Activated naive CD8-positive, alpha-beta T cell (primary cell): Measurements from ENCODE around the gene BSG.
A peak's percentile ranks its signal among the peaks of the same experiment; 100 is the strongest.

Source experiments
- H3K27ac Mint-ChIP-seq: one replicate; pipeline ENCODE4 v1.8.0; 2021; ENCODE audit warnings: mixed read lengths
- H3K27me3 Mint-ChIP-seq: one replicate; pipeline ENCODE4 v1.8.0; 2021; ENCODE audit warnings: mixed read lengths
- H3K36me3 Mint-ChIP-seq: one replicate; pipeline ENCODE4 v1.8.0; 2021; ENCODE audit warnings: mixed read lengths
- H3K4me1 Mint-ChIP-seq: one replicate; pipeline ENCODE4 v1.8.0; 2021; ENCODE audit warnings: low read depth, mixed read lengths
- H3K4me3 Mint-ChIP-seq: one replicate; pipeline ENCODE4 v1.8.0; 2021; ENCODE audit warnings: mild to moderate bottlenecking, mixed read lengths
- H3K9me3 Mint-ChIP-seq: one replicate; pipeline ENCODE4 v1.8.0; 2021; ENCODE audit warnings: low read depth, mixed read lengths

Gene BSG

DNA sequence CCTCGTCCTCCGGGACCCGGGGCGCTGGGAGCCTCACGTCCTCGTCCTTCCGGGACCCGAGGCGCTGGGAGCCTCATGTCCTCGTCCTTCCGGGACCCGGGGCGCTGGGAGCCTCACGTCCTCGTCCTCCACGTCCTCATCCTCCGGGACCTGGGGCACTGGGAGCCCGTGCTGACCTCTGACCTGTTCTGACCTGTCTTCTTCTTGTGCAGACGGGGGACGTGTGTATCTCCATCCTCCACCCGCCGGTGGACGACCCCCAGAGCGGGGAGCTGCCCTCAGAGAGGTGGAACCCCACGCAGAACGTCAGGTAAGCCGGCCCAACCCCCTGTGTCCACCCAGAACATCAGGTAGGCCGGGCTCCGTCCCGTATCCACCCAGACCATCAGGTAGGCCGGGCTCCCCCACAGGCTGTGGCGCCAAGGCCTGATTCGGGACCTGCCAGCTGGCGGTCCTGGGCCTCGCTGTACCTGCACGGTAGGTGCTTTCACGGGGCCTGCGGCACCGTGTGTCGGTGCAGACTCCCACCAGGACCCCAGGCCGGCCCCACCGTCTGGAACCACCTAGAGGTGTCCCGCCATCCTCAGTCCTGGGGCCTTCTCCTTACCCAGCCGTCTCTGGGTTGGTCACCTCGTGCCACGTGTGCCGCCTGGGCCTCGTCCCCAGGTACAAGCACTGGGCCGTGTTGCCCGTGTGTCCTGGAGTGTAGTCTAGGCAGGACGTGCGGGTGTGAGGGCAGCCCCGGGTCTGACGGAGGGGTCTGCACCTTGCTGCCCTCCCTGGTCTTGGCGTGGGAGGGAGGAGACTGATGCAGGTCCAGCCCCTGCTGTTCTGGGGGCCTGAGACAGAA, 36.1 kb upstream of the BSG start:
- no peaks in the 10 kb centered on the region for H3K27me3 Mint-ChIP-seq
- H3K4me3 Mint-ChIP-seq: no peak overlapping the region
- H3K9me3 Mint-ChIP-seq: no peaks in the 10 kb centered on the region
- H3K36me3 Mint-ChIP-seq: no peaks in the 10 kb centered on the region
- H3K4me1 Mint-ChIP-seq: peaks cover 9% of the 10 kb centered on the region
- no peak overlapping the region for H3K27ac Mint-ChIP-seq

DNA sequence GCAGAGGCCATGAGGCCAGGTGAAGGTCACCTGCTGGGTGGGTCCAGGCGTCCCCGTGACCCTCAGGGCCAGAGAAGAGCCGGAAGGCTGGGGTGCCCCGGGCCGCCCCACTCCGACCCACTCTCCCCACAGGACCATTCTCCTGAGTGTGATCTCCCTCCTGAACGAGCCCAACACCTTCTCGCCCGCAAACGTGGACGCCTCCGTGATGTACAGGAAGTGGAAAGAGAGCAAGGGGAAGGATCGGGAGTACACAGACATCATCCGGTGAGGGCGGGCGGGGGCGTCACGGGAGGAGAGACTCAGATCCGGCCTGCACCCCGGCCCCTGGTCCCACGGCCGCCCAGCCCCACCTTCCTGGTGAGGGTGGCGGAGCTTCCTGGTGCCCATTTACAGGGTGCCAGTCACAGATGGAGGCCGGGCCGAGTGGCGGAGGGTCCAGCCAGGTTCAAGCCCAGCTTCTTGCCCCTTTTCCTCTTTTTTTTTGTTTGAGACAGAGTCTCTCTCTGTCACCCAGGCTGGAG, 35.5 kb upstream of the BSG start:
- H3K36me3 Mint-ChIP-seq: no peaks in the 10 kb centered on the region
- H3K4me1 Mint-ChIP-seq: peaks cover 9% of the 10 kb centered on the region
- no peak overlapping the region for H3K4me3 Mint-ChIP-seq
- no peak overlapping the region for H3K27ac Mint-ChIP-seq
- H3K9me3 Mint-ChIP-seq: no peaks in the 10 kb centered on the region
- H3K27me3 Mint-ChIP-seq: no peaks in the 10 kb centered on the region

DNA sequence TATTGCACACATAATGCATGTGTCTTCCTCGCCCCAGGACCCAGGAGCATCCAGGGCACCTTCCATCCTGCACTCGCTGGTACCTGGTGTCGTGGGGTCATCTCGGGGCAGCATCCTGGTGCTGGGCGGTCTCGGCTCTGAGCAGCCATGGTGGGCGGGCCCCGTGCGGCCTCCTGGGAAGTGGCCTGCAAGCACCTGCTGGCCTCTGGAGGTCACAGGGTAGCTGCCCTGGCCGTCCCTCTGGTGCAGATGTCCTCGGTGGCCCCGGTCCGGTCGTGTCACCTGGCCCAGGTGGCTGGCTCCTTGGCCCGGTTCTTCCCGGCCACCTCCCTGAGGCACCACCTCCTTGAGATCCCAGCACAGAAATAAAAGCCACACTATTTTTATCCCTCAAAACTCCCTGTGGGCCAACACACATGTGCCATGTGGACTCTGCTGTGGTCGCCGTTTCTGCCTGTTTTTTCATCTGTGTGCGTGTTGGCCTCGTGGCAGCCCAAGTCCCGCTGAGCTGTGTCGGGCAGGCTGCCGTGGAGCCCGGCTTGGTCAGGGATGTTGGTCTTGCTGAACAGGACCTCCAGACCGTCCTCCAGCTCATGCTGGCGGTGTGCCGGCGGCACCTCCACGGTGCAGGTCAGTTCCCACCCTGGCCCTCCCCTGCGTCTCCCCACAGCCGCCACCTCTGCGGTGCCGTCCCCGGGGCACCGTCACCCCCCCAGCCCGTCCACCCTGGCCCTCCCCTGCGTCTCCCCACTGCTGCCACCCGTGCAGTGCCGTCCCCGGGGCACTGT, 33.6 kb upstream of the BSG start:
- H3K4me3 Mint-ChIP-seq: no peak overlapping the region
- H3K27ac Mint-ChIP-seq: no peak overlapping the region
- H3K27me3 Mint-ChIP-seq: no peaks in the 10 kb centered on the region
- no peaks in the 10 kb centered on the region for H3K9me3 Mint-ChIP-seq
- H3K4me1 Mint-ChIP-seq: peaks cover 10% of the 10 kb centered on the region
- no peaks in the 10 kb centered on the region for H3K36me3 Mint-ChIP-seq

DNA sequence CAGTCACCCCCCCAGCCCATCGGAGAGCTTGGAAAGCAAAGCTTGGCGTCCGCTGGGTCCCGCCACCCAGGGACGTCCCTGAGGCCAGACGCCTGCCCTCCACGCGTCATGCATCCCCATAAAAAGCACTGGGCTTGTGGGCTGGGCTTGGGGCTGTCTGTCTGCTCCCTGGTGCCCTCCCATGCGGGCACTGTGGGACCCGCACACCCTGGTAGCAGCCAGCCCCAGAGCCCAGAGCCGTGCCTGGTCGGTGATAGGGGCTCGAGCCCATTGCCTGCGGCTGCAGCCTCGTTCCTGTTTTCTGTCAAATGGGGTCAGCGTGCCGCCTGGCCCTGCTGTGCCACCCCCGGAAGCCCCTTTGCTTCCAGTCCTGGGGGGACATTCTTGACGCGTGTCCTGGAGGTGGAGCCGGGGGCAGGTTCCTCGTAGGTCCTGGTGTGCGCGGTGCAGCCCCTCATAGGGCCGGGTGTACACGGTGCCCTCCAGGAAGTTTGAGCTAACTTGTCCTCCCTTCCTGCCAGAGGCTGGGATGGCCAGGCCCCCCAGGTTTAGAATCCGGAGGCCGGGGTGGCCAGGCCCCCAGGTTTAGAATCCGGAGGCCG, 32.9 kb upstream of the BSG start:
- Mint-ChIP-seq H3K36me3 (no peaks in the 10 kb centered on the region), H3K27ac (no peak overlapping the region), H3K4me3 (no peak overlapping the region), H3K9me3 (no peaks in the 10 kb centered on the region), H3K27me3 (no peaks in the 10 kb centered on the region), H3K4me1 (peaks cover 14% of the 10 kb centered on the region)

DNA sequence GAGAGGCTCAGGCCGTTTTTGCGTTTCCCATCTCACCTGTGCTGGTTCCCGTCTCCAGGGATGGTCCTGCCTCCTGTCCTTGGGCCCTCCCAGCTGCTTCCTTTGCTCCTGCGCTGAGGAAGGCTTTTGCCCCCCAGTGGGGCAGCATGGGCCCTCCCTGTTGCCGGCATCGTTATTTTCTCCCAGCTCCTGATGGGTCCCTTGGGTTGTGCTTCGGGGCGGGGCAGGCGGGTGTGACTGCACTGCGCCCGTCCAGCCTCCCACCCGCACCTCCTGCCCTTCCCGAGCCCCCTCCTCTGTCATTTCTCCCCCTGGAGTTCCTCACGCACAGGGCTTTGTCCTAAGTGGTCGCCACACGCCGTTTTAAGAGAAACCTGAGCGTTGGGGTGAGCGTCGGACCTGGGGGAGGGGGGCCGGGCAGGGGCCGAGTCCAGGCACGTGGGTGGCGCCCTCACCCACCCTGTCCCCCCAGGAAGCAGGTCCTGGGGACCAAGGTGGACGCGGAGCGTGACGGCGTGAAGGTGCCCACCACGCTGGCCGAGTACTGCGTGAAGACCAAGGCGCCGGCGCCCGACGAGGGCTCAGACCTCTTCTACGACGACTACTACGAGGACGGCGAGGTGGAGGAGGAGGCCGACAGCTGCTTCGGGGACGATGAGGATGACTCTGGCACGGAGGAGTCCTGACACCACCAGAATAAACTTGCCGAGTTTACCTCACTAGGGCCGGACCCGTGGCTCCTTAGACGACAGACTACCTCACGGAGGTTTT, 31.3 kb upstream of the BSG start:
- H3K4me3 Mint-ChIP-seq: no peak overlapping the region
- H3K36me3 Mint-ChIP-seq: no peaks in the 10 kb centered on the region
- no peak overlapping the region for H3K27ac Mint-ChIP-seq
- H3K27me3 Mint-ChIP-seq: no peaks in the 10 kb centered on the region
- H3K4me1 Mint-ChIP-seq: peaks cover 18% of the 10 kb centered on the region
- no peaks in the 10 kb centered on the region for H3K9me3 Mint-ChIP-seq

DNA sequence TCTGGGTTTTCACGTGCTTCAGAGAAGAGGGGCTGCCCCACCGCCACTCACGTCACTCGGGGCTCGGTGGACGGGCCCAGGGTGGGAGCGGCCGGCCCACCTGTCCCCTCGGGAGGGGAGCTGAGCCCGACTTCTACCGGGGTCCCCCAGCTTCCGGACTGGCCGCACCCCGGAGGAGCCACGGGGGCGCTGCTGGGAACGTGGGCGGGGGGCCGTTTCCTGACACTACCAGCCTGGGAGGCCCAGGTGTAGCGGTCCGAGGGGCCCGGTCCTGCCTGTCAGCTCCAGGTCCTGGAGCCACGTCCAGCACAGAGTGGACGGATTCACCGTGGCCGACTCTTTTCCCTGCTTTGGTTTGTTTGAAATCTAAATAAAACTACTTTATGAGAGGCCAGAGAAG, 30.7 kb upstream of the BSG start:
- H3K9me3 Mint-ChIP-seq: no peaks in the 10 kb centered on the region
- H3K4me1 Mint-ChIP-seq: peaks cover 18% of the 10 kb centered on the region
- no peaks in the 10 kb centered on the region for H3K27me3 Mint-ChIP-seq
- no peak overlapping the region for H3K4me3 Mint-ChIP-seq
- H3K36me3 Mint-ChIP-seq: no peaks in the 10 kb centered on the region
- H3K27ac Mint-ChIP-seq: no peak overlapping the region

DNA sequence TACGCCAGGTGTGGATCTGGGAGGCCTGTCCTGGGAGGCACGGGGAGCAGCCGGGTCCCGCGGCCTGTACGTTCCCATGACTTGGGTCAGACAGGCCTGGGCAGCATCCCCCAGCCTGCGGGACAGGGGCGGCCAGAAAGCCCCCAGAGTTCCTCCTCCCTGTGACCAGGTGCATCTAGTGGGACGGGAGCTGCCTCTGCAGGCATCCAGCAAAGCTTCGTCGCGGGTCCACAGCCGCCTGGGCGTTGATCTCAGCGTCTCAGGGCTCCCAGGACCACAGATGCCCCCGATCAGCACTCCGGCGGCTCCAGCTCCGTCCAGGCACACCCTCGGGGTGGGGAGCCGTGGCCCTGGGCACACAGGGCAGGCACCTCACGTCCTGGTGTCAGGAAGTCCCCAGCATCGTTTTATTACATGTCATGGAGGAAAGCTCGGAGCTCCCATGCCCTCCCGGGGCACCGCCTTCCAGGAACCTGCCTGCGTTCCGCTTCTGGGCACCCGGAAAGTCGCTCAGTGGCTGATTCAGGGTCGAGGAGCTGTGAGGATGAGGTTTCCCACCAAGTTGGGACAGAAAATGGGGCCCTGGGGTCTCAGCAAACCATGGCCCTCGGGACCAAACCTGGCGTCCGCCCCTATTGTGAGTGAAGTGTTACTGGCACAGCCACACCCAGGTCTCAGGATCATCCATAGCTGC, 30.1 kb upstream of the BSG start:
- H3K27me3 Mint-ChIP-seq: no peaks in the 10 kb centered on the region
- peaks cover 21% of the 10 kb centered on the region for H3K4me1 Mint-ChIP-seq
- no peaks in the 10 kb centered on the region for H3K9me3 Mint-ChIP-seq
- H3K4me3 Mint-ChIP-seq: no peak overlapping the region
- H3K27ac Mint-ChIP-seq: no peak overlapping the region
- no peaks in the 10 kb centered on the region for H3K36me3 Mint-ChIP-seq

DNA sequence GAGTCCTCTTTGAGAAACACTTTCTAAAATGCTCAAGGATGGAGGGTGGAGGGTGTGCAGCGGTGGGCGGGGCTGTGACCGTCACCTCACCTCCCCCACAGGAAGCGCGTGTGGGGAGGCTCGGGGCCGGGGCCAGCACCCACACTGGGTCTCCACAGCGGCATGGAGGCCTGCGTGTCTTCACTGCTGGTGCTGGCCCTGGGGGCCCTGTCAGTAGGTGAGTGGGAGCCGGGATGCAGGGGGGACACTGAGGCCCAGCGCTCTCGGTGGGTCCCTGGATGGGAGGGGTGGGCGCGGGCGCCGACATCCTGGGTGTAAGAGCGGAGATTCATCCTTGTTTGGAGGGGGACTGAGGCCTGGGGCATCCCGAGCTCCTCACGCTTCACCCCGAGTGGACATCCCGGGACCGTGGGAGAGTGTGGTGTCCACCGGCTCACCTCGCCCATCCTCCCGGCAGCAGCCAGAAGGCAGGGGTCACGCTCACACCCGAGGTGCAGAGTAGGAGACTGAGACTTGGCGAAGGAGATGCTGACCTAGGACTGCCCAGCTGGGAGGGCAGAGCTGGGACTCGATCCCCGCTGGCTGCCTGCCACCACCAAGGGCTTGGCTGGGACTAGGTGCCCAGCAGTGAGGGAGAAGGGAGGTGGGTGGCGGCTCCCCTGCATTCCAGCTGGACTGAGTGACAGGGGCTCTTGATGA, 28.3 kb upstream of the BSG start, which contains the start of gene GZMM:
Gene GZMM, plus strand, starts transcription at position 144 of the 699 bp plus-strand sequence. Its CDS starts 19 bp downstream, at position 163.
- H3K27ac Mint-ChIP-seq: peak within 1 kb of the TSS; percentile 84
- H3K9me3 Mint-ChIP-seq: no peaks in the 10 kb centered on the region
- H3K27me3 Mint-ChIP-seq: no peaks in the 10 kb centered on the region
- peak within 1 kb of the TSS; percentile 89 for H3K4me3 Mint-ChIP-seq
- peaks cover 21% of the 10 kb centered on the region for H3K4me1 Mint-ChIP-seq
- peaks cover 2% of the 10 kb centered on the region for H3K36me3 Mint-ChIP-seq

DNA sequence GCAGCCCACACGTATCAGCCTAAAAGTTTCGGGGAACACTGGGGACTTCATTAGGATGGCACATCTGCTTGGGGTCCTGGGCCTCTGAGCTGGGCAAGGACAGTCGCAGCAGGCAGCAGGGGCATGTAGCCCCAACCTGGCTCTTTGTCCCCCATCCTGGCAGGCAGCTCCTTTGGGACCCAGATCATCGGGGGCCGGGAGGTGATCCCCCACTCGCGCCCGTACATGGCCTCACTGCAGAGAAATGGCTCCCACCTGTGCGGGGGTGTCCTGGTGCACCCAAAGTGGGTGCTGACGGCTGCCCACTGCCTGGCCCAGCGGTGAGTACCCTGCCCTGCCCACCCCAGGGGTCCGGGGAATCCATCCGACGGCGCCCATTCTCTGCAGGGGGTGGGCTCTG, 25.3 kb upstream of the BSG start:
- H3K27ac Mint-ChIP-seq: no peak overlapping the region

DNA sequence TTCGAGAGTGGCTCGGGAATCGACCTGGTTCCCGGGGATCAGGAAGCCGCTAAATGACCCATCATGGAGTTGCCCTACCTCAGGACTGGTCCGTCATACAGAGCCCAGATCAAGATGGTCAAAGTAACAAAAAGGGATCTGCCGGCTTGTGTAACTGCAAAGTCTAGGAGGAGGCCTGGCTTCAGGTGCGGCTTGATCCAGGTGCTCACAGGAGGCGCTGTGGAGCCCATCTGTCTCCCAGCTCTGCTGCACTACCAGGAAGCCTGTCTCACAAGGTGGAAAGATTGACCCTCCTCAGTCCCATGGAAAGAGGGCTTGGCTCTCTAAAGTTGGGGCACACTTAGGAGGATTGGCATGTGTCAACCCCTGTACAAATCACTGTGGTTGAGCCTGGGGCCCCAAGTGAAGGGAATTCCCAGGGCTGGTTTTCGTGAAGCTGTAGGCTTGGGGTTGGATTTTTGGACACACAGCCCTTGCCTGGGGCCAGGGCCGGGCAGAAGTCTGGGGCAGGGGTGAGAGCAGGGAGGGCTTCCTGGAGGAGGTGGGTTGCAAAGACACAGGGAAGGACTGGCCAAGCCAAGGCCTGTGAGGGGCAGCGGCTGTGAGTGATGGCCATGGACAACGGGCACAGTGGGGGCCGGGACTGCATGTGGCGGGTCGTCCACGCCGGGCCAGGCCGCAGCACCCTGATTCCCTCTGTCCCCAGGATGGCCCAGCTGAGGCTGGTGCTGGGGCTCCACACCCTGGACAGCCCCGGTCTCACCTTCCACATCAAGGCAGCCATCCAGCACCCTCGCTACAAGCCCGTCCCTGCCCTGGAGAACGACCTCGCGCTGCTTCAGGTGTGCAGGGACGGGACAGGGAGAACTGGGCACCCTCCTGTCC, 24.3 kb upstream of the BSG start:
- no peaks in the 10 kb centered on the region for H3K9me3 Mint-ChIP-seq
- H3K27me3 Mint-ChIP-seq: no peaks in the 10 kb centered on the region
- H3K27ac Mint-ChIP-seq: no peak overlapping the region
- no peak overlapping the region for H3K4me3 Mint-ChIP-seq
- peaks cover 2% of the 10 kb centered on the region for H3K36me3 Mint-ChIP-seq
- peaks cover 22% of the 10 kb centered on the region for H3K4me1 Mint-ChIP-seq

More for the DNA sequence above, 25.3 kb upstream of the BSG start:
- Mint-ChIP-seq H3K27me3 (no peaks in the 10 kb centered on the region), H3K36me3 (peaks cover 2% of the 10 kb centered on the region), H3K4me3 (no peak overlapping the region), H3K9me3 (no peaks in the 10 kb centered on the region), H3K4me1 (peaks cover 22% of the 10 kb centered on the region)

DNA sequence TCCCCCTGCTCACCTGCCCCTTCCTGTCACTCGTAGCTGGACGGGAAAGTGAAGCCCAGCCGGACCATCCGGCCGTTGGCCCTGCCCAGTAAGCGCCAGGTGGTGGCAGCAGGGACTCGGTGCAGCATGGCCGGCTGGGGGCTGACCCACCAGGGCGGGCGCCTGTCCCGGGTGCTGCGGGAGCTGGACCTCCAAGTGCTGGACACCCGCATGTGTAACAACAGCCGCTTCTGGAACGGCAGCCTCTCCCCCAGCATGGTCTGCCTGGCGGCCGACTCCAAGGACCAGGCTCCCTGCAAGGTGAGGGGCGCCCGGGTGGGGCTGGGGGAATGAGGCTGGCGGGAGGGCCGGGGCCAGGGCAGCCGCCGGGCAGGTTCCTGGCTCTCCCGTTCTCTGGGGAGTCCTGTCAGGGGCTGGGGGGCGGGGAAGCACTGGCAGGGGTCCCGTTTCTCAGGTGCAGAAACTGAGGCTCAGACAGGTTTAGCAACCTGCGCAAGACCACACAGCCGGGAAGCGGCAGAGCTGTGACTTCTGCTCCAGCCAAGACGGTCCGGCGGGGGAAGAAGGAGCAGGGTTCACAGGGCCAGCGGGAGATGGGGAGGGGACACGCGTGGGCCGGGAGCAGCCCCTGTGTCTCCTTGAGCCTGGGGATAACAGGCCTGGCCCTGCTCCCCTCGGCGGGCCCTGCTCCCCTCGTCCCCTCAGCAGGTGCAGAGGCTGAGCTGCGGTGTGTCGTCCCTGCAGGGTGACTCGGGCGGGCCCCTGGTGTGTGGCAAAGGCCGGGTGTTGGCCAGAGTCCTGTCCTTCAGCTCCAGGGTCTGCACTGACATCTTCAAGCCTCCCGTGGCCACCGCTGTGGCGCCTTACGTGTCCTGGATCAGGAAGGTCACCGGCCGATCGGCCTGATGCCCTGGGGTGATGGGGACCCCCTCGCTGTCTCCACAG, 23.2 kb upstream of the BSG start:
- Mint-ChIP-seq H3K36me3 (peaks cover 2% of the 10 kb centered on the region), H3K9me3 (no peaks in the 10 kb centered on the region), H3K27me3 (no peaks in the 10 kb centered on the region), H3K4me1 (peaks cover 12% of the 10 kb centered on the region), H3K4me3 (no peak overlapping the region), H3K27ac (no peak overlapping the region)

DNA sequence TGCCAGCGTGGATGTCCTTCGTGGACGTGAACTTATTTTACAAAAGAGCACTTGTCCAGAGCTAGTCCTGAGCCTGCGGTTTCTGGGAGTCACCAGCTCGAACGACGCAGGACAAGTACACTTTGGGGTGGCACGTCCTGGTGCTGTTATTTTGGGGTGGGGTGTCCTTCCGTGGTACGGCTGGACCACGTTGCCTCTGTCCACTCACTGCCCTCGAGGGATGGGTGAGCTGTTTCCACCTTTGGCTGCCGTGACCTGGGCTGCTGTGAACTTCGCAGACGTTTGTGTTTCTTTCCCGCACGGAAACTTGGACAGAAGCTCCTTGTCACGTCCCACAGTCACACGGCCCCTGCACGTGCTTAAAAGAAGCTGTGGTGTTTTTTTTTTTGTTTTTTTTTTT, 17.6 kb upstream of the BSG start:
- Mint-ChIP-seq H3K4me1 (peaks cover 4% of the 10 kb centered on the region), H3K36me3 (no peaks in the 10 kb centered on the region), H3K9me3 (no peaks in the 10 kb centered on the region), H3K27ac (no peak overlapping the region), H3K4me3 (no peak overlapping the region), H3K27me3 (no peaks in the 10 kb centered on the region)
